ENCODE measurements around the gene TAOK1.

- TF ChIP-seq ZNF626 (tag by site-specific recombination; IDR thresholded peaks at IDR 0.05) = no peak
- no peak for TF ChIP-seq ZNF660 (tag by site-specific recombination; IDR thresholded peaks at IDR 0.05)
- TF ChIP-seq ZNF324 (tag by site-specific recombination; IDR thresholded peaks at IDR 0.05) = no peak
- no peak for TF ChIP-seq ZNF792 (tag by site-specific recombination; IDR thresholded peaks at IDR 0.05)
- TF ChIP-seq ZNF341 (tag by site-specific recombination; IDR thresholded peaks at IDR 0.05; ENCODE audit: low read depth) = no peak
- TF ChIP-seq SCRT2 (tag by site-specific recombination; IDR thresholded peaks at IDR 0.05) = no peak
- no peak for TF ChIP-seq ZNF311 (tag by site-specific recombination; IDR thresholded peaks at IDR 0.05; ENCODE audit: borderline replicate concordance)
- TF ChIP-seq SETDB1 (IDR thresholded peaks at IDR 0.05; ENCODE audit: insufficient read length, low read length) = no peak
- TF ChIP-seq CTCF (tag by site-specific recombination; IDR thresholded peaks at IDR 0.05) = no peak
- no peak for TF ChIP-seq ZNF398 (tag by site-specific recombination; IDR thresholded peaks at IDR 0.05)
- no peak for TF ChIP-seq ZBTB11 (tag by site-specific recombination; conservative IDR thresholded peaks at IDR 0.05; ENCODE audit: low read depth)
- TF ChIP-seq ZBTB1 (tag by site-specific recombination; IDR thresholded peaks at IDR 0.05) = no peak
Measured at GRCh38 chr17:29571486-29571882, 181.3 kb downstream of the TAOK1 start.

Data from HEK293 (cell line).